CD8-positive, alpha-beta memory T cell (primary cell): Measurements from ENCODE around the gene ALPK1. TPM values are rescaled to one million over a fixed set of nuclear protein-coding genes. Genes with fewer than 3 reads are reported as not detected.

Experiments
- CTCF ChIA-PET: fragments of 350-600 bp; sonication (Branson Sonifier 250); formaldehyde crosslinking; loops from one replicate; lab custom pipeline; 2021; ENCODE audit warnings: antibody characterized with exemption; lab: Charles Lee
- POLR2A ChIA-PET: fragments of 350-600 bp; sonication (Branson Sonifier 250); formaldehyde crosslinking; loops from one replicate; lab custom pipeline; 2021; ENCODE audit warnings: antibody characterized with exemption; lab: Charles Lee
- DNase-seq, 5 donors: peaks; one replicate each; pipeline versions ENCODE4 v3.0.0 to v3.0.0-alpha.2; 2020 to 2022; ENCODE audit warnings: mixed read lengths in 1 of 5
- H3K27ac ChIP-seq: one replicate; pipeline ENCODE4 v1.7.0; 2013; ENCODE audit warnings: low read depth, mild to moderate bottlenecking, low read length, moderate library complexity
- H3K27me3 ChIP-seq: 2 replicates; pipeline ENCODE4 v1.7.0; 2013; ENCODE audit warnings: low read length, mild to moderate bottlenecking; ENCODE audit not compliant: insufficient read depth, poor library complexity, severe bottlenecking
- H3K36me3 ChIP-seq: 2 replicates; pipeline ENCODE4 v1.7.0; 2013; ENCODE audit warnings: mild to moderate bottlenecking, low read length, moderate library complexity; ENCODE audit not compliant: insufficient read depth
- H3K4me1 ChIP-seq: 2 replicates; pipeline ENCODE4 v1.7.0; 2013; ENCODE audit warnings: mild to moderate bottlenecking, low read length, moderate library complexity; ENCODE audit not compliant: insufficient read depth
- H3K4me3 ChIP-seq: 2 replicates; pipeline ENCODE4 v1.7.0; 2013; ENCODE audit warnings: mild to moderate bottlenecking, low read length
- H3K9me3 ChIP-seq: 2 replicates; pipeline ENCODE4 v1.7.0; 2013; ENCODE audit warnings: mild to moderate bottlenecking, low read length
- H3K27ac Mint-ChIP-seq, 8 donors: one replicate each; pipeline ENCODE4 v1.8.0; 2020 to 2021; ENCODE audit warnings: mixed read lengths in 8 of 8, mild to moderate bottlenecking in 6 of 8, inconsistent platforms in 3 of 8, moderate library complexity in 3 of 8
- H3K27me3 Mint-ChIP-seq, 2 donors: one replicate each; pipeline ENCODE4 v1.8.0; 2020 to 2021; ENCODE audit warnings: mixed read lengths in 2 of 2, mild to moderate bottlenecking in 1 of 2, moderate library complexity in 1 of 2
- H3K36me3 Mint-ChIP-seq, 3 donors: one replicate each; pipeline ENCODE4 v1.8.0; 2020 to 2021; ENCODE audit warnings: mixed read lengths in 3 of 3, inconsistent platforms in 1 of 3, mild to moderate bottlenecking in 1 of 3
- H3K4me1 Mint-ChIP-seq, 3 donors: one replicate each; pipeline ENCODE4 v1.8.0; 2020 to 2021; ENCODE audit warnings: mixed read lengths in 3 of 3, inconsistent platforms in 1 of 3, mild to moderate bottlenecking in 1 of 3
- H3K4me3 Mint-ChIP-seq, 7 donors: one replicate each; pipeline ENCODE4 v1.8.0; 2020 to 2021; ENCODE audit warnings: mixed read lengths in 7 of 7, mild to moderate bottlenecking in 6 of 7, moderate library complexity in 4 of 7, inconsistent platforms in 2 of 7
- H3K9me3 Mint-ChIP-seq, 5 donors: one replicate each; pipeline ENCODE4 v1.8.0; 2020 to 2022; ENCODE audit warnings: mixed read lengths in 5 of 5, mild to moderate bottlenecking in 3 of 5, moderate library complexity in 2 of 5, inconsistent platforms in 1 of 5
- polyA plus RNA-seq: library from polyadenylated mRNA; unstranded; fragments of 300-500 nt; fragmentation: Illumina TruSeq; gene quantifications from one replicate; pipeline ENCODE4 v1.2.3, GENCODE V29; 2021
- total RNA-seq, 2 experiments: library from RNA; stranded (reverse); gene quantifications; one replicate each; pipeline ENCODE4 v1.2.3, GENCODE V29; 2021

ALPK1 gene
- total and polyA plus RNA-seq, 3 experiments from 2014 or later = 1.1 to 3.1 (median 2.5) TPM

DNA sequence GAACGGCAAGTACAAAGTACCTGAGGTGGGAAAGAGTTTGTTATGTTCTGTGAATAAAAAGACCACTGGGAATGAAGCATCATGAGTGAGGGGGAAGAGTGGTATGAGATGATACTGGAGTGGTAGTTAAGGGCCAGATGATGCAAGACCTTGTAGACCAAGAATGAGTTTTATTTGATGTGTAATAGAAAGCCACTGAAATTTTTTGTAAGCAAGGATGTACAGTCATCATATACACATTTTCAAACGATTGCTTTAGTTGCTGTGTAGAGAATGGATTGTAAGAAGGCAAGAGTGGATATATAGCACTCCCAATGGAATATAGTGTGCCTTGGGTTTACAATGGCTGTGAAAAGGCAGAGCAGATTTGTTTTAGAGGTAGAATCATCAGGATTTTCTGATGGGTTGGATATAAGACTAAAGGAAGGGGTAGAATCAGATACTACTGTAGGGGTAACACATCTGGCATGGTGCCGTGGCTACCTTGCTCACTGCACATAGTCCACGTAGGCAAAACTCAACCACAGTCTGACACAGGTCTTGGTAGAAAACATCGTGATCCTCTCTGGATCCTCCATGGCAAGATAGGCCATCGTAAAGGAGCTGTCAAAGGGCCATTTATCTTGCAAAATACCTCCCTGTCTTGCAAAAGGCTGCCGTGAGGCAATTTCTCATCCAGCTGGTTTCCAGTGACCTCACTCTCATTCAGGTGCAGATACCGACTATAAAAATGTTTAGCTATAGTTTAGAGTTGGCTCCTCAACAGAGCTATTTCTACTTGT, 26.3 kb upstream of the ALPK1 start:
- H3K9me3 Mint-ChIP-seq = no peaks in the 10 kb centered on the region
- Histone ChIP-seq H3K4me1 (no peaks in the 10 kb centered on the region), H3K27ac (no peak overlapping the region), H3K36me3 (no peaks in the 10 kb centered on the region), H3K4me3 (no peak overlapping the region), H3K9me3 (no peaks in the 10 kb centered on the region), H3K27me3 (no peaks in the 10 kb centered on the region)
- H3K36me3 Mint-ChIP-seq = peaks cover 0 to 11% (median 4%) of the 10 kb centered on the region in 3 donors
- DNase-seq = no peak
- ChIA-PET CTCF (interaction anchor here (1.7 to 1.8 kb wide), 2 partner anchors 11 to 15 kb away, joined by 4 to 10 read pairs; partner anchors contain the start of gene TIFA), POLR2A (no interaction called here)
- H3K4me3 Mint-ChIP-seq = no peak overlapping the region
- H3K4me1 Mint-ChIP-seq = peaks cover 32 to 56% (median 32%) of the 10 kb centered on the region in 3 donors
- H3K27ac Mint-ChIP-seq = peak overlapping the region in 4 of 8 donors; percentile 7 to 76 (median 40)
- H3K27me3 Mint-ChIP-seq = no peaks in the 10 kb centered on the region

DNA sequence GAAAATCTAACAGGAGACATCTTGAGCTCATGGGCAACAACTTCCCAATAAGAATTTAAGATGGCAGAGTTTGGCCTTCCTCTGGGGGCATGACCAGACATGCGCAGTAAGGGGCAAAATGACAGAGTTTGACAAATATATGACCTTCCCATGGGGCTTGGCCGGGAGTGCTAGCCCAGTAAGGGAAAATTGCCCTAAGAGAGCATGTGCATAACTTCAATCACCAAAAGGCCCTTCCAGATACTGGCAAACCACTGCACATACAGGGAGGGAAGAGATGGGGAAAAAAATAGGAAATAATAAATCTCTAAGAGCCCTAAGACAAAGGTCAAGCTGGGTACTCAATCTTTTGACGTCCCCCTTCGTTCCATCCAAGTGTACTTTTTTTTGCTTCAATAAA, 24.9 kb upstream of the ALPK1 start:
- no peaks in the 10 kb centered on the region for H3K27me3 Mint-ChIP-seq
- ChIA-PET CTCF (interaction anchor here (0.7 to 1.8 kb wide), 3 partner anchors 9 to 22 kb away, joined by 3 to 10 read pairs (median 4); partner anchors contain the start of gene TIFA), POLR2A (interaction anchor here (0.8 kb wide), 1 partner anchor 15 kb away, joined by 3 read pairs; no protein-coding TSS in a partner anchor)
- peak overlapping the region in 3 of 8 donors; percentile 9 to 80 (median 21) for H3K27ac Mint-ChIP-seq
- Histone ChIP-seq H3K27me3 (no peaks in the 10 kb centered on the region), H3K4me3 (no peak overlapping the region), H3K9me3 (no peaks in the 10 kb centered on the region), H3K36me3 (no peaks in the 10 kb centered on the region), H3K27ac (no peak overlapping the region), H3K4me1 (no peaks in the 10 kb centered on the region)
- DNase-seq = no peak
- H3K4me1 Mint-ChIP-seq = peaks cover 38 to 63% (median 40%) of the 10 kb centered on the region in 3 donors
- peaks cover 0 to 20% (median 9%) of the 10 kb centered on the region in 3 donors for H3K36me3 Mint-ChIP-seq
- no peak overlapping the region for H3K4me3 Mint-ChIP-seq
- H3K9me3 Mint-ChIP-seq = no peaks in the 10 kb centered on the region

DNA sequence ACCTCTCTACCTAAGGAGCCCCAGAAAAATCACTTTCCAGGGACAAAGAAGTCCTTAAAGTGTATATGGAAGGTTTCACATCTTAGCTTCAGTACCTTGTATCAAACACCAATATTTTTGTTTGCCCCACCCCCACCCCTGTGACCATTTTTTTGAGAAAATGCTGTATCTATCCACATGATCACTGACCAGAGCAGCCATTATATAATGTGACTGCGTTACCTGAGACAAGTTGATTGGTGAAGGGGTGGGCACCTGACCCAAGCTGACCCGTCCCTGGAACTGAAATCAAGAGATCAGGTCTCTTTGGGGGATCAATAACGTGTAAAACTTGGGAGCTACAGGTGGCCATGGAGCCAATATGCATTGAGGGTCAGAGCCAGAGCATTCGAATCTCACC, 22.2 kb upstream of the ALPK1 start:
- Histone ChIP-seq H3K36me3 (no peaks in the 10 kb centered on the region), H3K9me3 (no peaks in the 10 kb centered on the region), H3K27ac (no peak overlapping the region), H3K4me1 (peaks cover 8% of the 10 kb centered on the region), H3K4me3 (no peak overlapping the region), H3K27me3 (no peaks in the 10 kb centered on the region)
- no peak for DNase-seq
- POLR2A ChIA-PET = interaction anchor here (0.5 to 2.8 kb wide), 2 partner anchors 11 to 12 kb away, joined by 3 to 20 read pairs; partner anchors contain the start of gene TIFA
- H3K4me1 Mint-ChIP-seq = peaks cover 59 to 86% (median 59%) of the 10 kb centered on the region in 3 donors
- H3K27ac Mint-ChIP-seq = peak overlapping the region in 2 of 8 donors; percentile 6 to 12
- CTCF ChIA-PET = no interaction called here
- no peaks in the 10 kb centered on the region for H3K27me3 Mint-ChIP-seq
- H3K9me3 Mint-ChIP-seq = no peaks in the 10 kb centered on the region
- no peak overlapping the region for H3K4me3 Mint-ChIP-seq
- peaks cover 0 to 28% (median 14%) of the 10 kb centered on the region in 3 donors for H3K36me3 Mint-ChIP-seq

DNA sequence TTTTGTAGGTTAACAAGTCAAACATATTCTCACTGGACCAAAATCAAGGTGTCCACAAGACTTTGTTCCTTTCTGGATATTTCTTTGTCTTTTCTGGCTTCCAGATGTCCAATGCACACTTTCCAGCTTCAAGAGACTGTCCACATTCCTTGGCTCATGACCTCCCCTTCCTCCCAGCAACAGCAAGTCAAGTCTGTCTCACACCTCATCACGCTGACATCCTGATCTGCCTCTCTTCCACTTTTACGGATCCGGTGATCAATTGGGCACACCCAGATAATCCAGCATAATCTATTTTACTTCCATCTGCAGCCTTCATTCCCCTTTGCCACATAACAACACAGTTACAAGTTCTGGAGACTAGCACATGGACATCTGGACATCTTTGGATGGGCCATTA, 21.1 kb upstream of the ALPK1 start:
- Histone ChIP-seq H3K4me1 (peaks cover 11% of the 10 kb centered on the region), H3K27me3 (no peaks in the 10 kb centered on the region), H3K4me3 (no peak overlapping the region), H3K9me3 (no peaks in the 10 kb centered on the region), H3K27ac (no peak overlapping the region), H3K36me3 (no peaks in the 10 kb centered on the region)
- Mint-ChIP-seq H3K36me3 (peaks cover 0 to 28% (median 14%) of the 10 kb centered on the region in 3 donors), H3K27me3 (no peaks in the 10 kb centered on the region), H3K4me3 (no peak overlapping the region), H3K27ac (peak overlapping the region in 4 of 8 donors; percentile 6 to 84 (median 44)), H3K4me1 (peaks cover 67 to 89% (median 70%) of the 10 kb centered on the region in 3 donors), H3K9me3 (no peaks in the 10 kb centered on the region)
- CTCF ChIA-PET = interaction anchor here (1.1 to 1.6 kb wide), 2 partner anchors 10 to 13 kb away, joined by 3 to 4 read pairs; partner anchors contain the start of gene TIFA
- POLR2A ChIA-PET = no interaction called here
- DNase-seq = no peak

DNA sequence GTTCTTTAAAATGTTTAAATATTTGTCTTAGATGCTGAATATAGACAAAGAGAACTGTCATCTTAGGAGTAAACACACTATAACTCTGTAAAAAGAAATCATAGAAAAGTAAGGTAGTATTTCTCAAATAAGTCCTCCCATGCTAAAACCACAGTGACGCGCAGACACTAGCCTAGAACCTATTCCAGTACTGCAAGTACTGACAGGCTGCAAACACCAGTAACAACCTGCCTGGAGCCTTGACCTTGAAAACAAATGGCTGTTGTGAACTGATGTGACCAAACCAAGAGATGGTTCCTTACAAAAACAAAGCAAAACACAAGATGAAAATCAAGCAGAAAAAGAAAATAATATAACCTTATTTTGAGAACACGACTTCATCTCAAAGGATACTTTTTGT, 19.9 kb upstream of the ALPK1 start:
- Mint-ChIP-seq H3K4me3 (no peak overlapping the region), H3K9me3 (peaks cover 0 to 3% (median 0%) of the 10 kb centered on the region in 5 donors), H3K27me3 (no peaks in the 10 kb centered on the region), H3K36me3 (peaks cover 4 to 35% (median 21%) of the 10 kb centered on the region in 3 donors), H3K4me1 (peaks cover 73 to 91% (median 82%) of the 10 kb centered on the region in 3 donors), H3K27ac (peak overlapping the region in 7 of 8 donors; percentile 12 to 84 (median 52))
- ChIA-PET POLR2A (no interaction called here), CTCF (interaction anchor here (1.3 to 1.6 kb wide), 2 partner anchors 9 to 41 kb away, joined by 4 read pairs; partner anchors contain the start of gene TIFA)
- DNase-seq = no peak
- H3K4me1 ChIP-seq = peaks cover 15% of the 10 kb centered on the region
- no peak overlapping the region for H3K4me3 ChIP-seq
- H3K27me3 ChIP-seq = no peaks in the 10 kb centered on the region
- H3K27ac ChIP-seq = no peak overlapping the region
- H3K9me3 ChIP-seq = no peaks in the 10 kb centered on the region
- H3K36me3 ChIP-seq = no peaks in the 10 kb centered on the region

DNA sequence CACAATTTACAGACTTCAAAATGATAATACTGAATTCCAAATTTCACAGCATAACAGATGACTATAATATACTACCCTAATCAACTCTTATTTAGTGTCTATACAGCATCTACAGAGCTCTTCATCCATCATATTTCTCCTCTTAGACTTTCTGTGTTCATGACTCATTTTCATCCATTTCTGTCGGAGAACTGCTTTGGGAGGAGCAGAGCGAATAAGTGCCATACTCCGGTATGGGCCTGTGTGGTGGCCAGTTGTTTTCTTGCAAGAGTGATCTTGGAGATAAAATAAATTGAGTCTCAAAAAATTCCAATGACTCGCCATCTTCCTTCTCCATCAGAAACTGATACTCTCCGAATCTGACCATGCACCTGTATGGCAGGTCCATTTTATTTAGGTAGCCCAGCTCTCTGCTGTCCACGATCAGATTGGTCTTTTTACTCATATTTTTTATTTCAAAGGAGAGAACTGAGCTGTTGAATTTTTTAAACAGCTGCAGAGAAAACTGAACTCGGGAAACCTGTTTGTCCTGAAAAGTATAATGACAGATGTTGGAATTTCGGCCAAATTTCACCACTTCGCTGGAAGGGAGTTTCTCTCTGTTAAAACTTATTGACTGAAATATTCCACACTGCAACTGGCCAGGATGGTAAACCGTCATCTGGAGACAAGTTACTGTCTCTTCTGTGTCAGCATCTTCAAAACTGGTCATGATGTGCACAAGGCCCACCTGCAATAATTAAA, 19.3 kb upstream of the ALPK1 start:
- no peaks in the 10 kb centered on the region for H3K27me3 Mint-ChIP-seq
- Histone ChIP-seq H3K9me3 (no peaks in the 10 kb centered on the region), H3K27me3 (no peaks in the 10 kb centered on the region), H3K27ac (no peak overlapping the region), H3K4me3 (no peak overlapping the region), H3K36me3 (no peaks in the 10 kb centered on the region), H3K4me1 (peaks cover 15% of the 10 kb centered on the region)
- H3K27ac Mint-ChIP-seq = peak overlapping the region in 7 of 8 donors; percentile 28 to 77 (median 52)
- peaks cover 0 to 6% (median 0%) of the 10 kb centered on the region in 5 donors for H3K9me3 Mint-ChIP-seq
- ChIA-PET CTCF (interaction anchor here (1.3 to 1.6 kb wide), 2 partner anchors 8 to 42 kb away, joined by 4 read pairs; partner anchors contain the start of gene TIFA), POLR2A (no interaction called here)
- peak overlapping the region in 2 of 7 donors; percentile 37 to 45 for H3K4me3 Mint-ChIP-seq
- peaks cover 7 to 39% (median 19%) of the 10 kb centered on the region in 3 donors for H3K36me3 Mint-ChIP-seq
- DNase-seq = no peak
- H3K4me1 Mint-ChIP-seq = peaks cover 76 to 91% (median 88%) of the 10 kb centered on the region in 3 donors

DNA sequence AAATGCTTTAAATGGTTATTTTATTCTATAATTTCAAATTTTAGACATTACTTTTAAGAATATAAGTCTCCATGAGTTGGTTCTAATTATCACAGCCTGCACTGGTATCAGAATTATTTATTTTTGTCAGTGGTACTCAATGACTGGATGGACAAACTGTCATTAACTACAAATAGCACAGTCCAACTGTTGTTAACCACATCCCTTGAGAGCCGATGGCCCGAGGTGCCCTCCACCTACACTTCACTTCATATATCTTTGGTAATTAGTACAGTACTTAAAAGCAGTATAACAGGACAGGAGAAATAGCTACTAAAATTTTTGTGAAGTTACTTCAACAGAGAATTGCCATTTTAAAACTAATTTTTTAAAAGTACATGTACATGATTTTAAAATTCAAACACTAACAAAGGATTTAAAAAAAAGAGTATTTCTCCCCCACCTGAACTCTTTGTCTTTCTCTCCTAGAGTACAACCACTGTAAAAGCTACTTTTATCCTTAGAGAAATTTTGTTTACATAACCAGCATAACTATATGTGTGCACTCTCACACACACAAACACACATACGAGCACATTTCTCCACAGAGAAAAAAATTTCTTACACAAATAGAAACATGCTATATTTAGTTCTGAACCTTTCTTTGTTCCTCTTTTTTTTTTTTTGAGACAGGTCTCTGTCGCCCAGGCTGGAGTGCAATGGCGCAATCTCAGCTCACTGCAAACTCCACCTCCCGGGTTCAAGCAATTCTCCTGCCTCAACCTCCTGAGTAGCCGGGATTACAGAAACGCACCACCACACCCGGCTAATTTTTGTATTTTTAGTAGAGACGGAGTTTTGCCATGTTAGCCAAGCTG, 17.9 kb upstream of the ALPK1 start:
- peaks cover 23% of the 10 kb centered on the region for H3K4me1 ChIP-seq
- no peak for DNase-seq
- CTCF ChIA-PET = interaction anchor here (0.8 kb wide), 1 partner anchor 43 kb away, joined by 3 read pairs; no protein-coding TSS in a partner anchor
- peak overlapping the region in 7 of 8 donors; percentile 56 to 90 (median 82) for H3K27ac Mint-ChIP-seq
- H3K27me3 Mint-ChIP-seq = no peaks in the 10 kb centered on the region
- peak overlapping the region in 5 of 7 donors; percentile 38 to 84 (median 54) for H3K4me3 Mint-ChIP-seq
- H3K9me3 ChIP-seq = no peaks in the 10 kb centered on the region
- H3K36me3 Mint-ChIP-seq = peaks cover 7 to 43% (median 19%) of the 10 kb centered on the region in 3 donors
- H3K4me3 ChIP-seq = no peak overlapping the region
- no peaks in the 10 kb centered on the region for H3K27me3 ChIP-seq
- peaks cover 0 to 6% (median 0%) of the 10 kb centered on the region in 5 donors for H3K9me3 Mint-ChIP-seq
- H3K36me3 ChIP-seq = no peaks in the 10 kb centered on the region
- POLR2A ChIA-PET = no interaction called here
- H3K4me1 Mint-ChIP-seq = peaks cover 76 to 91% (median 91%) of the 10 kb centered on the region in 3 donors
- no peak overlapping the region for H3K27ac ChIP-seq
